Calu3 (cell line): Measurements from ENCODE around the gene GPC3. TPM values are rescaled to one million over a fixed set of nuclear protein-coding genes. Genes with fewer than 3 reads are reported as not detected.

Source experiments
- BruUV-seq: library from RNA; stranded (reverse); fragments of 400-500 nt; replicated peaks from 2 replicates; lab custom pipeline; 2021; lab: Mats Ljungman, UMichigan
- CTCF ChIA-PET: fragments of 300-600 bp; sonication (Branson Sonifier 250); formaldehyde crosslinking; loops from one replicate; lab custom pipeline; 2022; ENCODE audit warnings: antibody characterized with exemption; lab: Charles Lee
- DNase-seq: peaks from one replicate; pipeline ENCODE4 v3.0.0; 2022
- H3K27ac Mint-ChIP-seq: one replicate; pipeline ENCODE4 v1.8.0; 2022; ENCODE audit warnings: mixed read lengths; ENCODE audit not compliant: unreplicated experiment
- H3K27me3 Mint-ChIP-seq: one replicate; pipeline ENCODE4 v1.8.0; 2022; ENCODE audit warnings: mixed read lengths; ENCODE audit not compliant: unreplicated experiment
- H3K36me3 Mint-ChIP-seq: one replicate; pipeline ENCODE4 v1.8.0; 2022; ENCODE audit warnings: mild to moderate bottlenecking, moderate library complexity, mixed read lengths; ENCODE audit not compliant: insufficient read depth, unreplicated experiment
- H3K4me1 Mint-ChIP-seq: one replicate; pipeline ENCODE4 v1.8.0; 2022; ENCODE audit warnings: mild to moderate bottlenecking, low read depth, mixed read lengths; ENCODE audit not compliant: unreplicated experiment
- H3K4me3 Mint-ChIP-seq: one replicate; pipeline ENCODE4 v1.8.0; 2022; ENCODE audit warnings: mild to moderate bottlenecking, low read depth, moderate library complexity, mixed read lengths; ENCODE audit not compliant: unreplicated experiment
- H3K9me3 Mint-ChIP-seq: one replicate; pipeline ENCODE4 v1.8.0; 2022; ENCODE audit warnings: low read depth, mixed read lengths; ENCODE audit not compliant: unreplicated experiment
- CTCF ChIP-seq: fragments of 200-600 bp; IDR thresholded peaks from one replicate; pipeline ENCODE4 v1.8.0; 2022; ENCODE audit warnings: antibody characterized with exemption; ENCODE audit not compliant: unreplicated experiment
- intact Hi-C: fragments of 100-400 bp; cut with micrococcal nuclease; formaldehyde crosslinking; loops from one replicate; pipeline ENCODE4 v1.10.0; 2022; ENCODE audit not compliant: unreplicated experiment
- total RNA-seq: library from RNA; stranded (reverse); gene quantifications from 2 replicates; pipeline ENCODE4 v1.2.3, GENCODE V29; 2022

GPC3 gene
- total RNA-seq, 1 experiment from 2014 or later, result 2.3 TPM

GRCh38 chrX:133968109-133968508 lies 17.3 kb downstream of the GPC3 start:
- H3K36me3 Mint-ChIP-seq, result no peaks in the 10 kb centered on the region
- no peak overlapping the region for H3K4me3 Mint-ChIP-seq
- no peak for TF ChIP-seq CTCF
- no peaks in the 10 kb centered on the region for H3K4me1 Mint-ChIP-seq
- H3K27me3 Mint-ChIP-seq, result peaks cover 37% of the 10 kb centered on the region
- CTCF ChIA-PET, result no interaction called here
- no TSS peak for BruUV-seq
- H3K9me3 Mint-ChIP-seq, result peaks cover 2% of the 10 kb centered on the region
- no peak for DNase-seq
- H3K27ac Mint-ChIP-seq, result no peak overlapping the region
- intact Hi-C loops, result no loop called here

- no peak for DNase-seq
- no peaks in the 10 kb centered on the region for H3K36me3 Mint-ChIP-seq
- TF ChIP-seq CTCF, result no peak
- H3K27me3 Mint-ChIP-seq, result peaks cover 18% of the 10 kb centered on the region
- no peaks in the 10 kb centered on the region for H3K4me1 Mint-ChIP-seq
- intact Hi-C loops, result no loop called here
- CTCF ChIA-PET, result no interaction called here
- no peak overlapping the region for H3K27ac Mint-ChIP-seq
- H3K4me3 Mint-ChIP-seq, result no peak overlapping the region
- no TSS peak for BruUV-seq
- H3K9me3 Mint-ChIP-seq, result no peaks in the 10 kb centered on the region
Measured at GRCh38 chrX:133966199-133966598, 19.2 kb downstream of the GPC3 start.

DNA sequence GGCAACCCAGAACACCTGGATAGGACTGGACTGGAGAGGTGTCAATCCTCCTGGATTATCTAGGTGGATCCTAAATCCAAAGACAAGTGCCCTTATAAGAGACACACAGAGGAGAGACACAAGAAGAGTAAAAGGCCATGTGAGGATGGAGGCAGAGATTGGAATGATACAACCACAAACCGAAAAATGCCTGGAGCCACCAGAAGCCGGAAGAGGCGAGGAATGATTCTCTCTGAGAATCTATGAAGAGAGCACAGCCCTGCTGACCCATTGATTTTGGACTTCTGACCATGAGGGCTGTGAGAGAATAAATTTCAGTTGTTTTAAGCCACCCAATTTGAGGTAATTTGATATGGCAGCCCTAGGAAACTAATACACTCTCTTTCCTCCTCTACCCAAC lies 20.1 kb downstream of the GPC3 start:
- no peaks in the 10 kb centered on the region for H3K36me3 Mint-ChIP-seq

GRCh38 chrX:133961046-133961445 lies 24.3 kb downstream of the GPC3 start:
- CTCF ChIA-PET, result no interaction called here
- H3K27me3 Mint-ChIP-seq, result peaks cover 12% of the 10 kb centered on the region
- BruUV-seq, result no TSS peak
- intact Hi-C loops, result no loop called here
- H3K36me3 Mint-ChIP-seq, result no peaks in the 10 kb centered on the region
- no peaks in the 10 kb centered on the region for H3K4me1 Mint-ChIP-seq
- no peak overlapping the region for H3K27ac Mint-ChIP-seq
- DNase-seq, result no peak
- H3K9me3 Mint-ChIP-seq, result no peaks in the 10 kb centered on the region
- no peak for TF ChIP-seq CTCF
- no peak overlapping the region for H3K4me3 Mint-ChIP-seq

More for the DNA sequence above, 20.1 kb downstream of the GPC3 start:
- H3K27ac Mint-ChIP-seq, result no peak overlapping the region
- no peak for DNase-seq
- no peak for TF ChIP-seq CTCF
- CTCF ChIA-PET, result no interaction called here
- no TSS peak for BruUV-seq
- intact Hi-C loops, result no loop called here
- no peaks in the 10 kb centered on the region for H3K4me1 Mint-ChIP-seq
- H3K27me3 Mint-ChIP-seq, result peaks cover 12% of the 10 kb centered on the region
- H3K9me3 Mint-ChIP-seq, result no peaks in the 10 kb centered on the region
- H3K4me3 Mint-ChIP-seq, result no peak overlapping the region
